WTC11 (cell line): ENCODE measurements around the gene MARVELD3. TPM values are rescaled to one million over a fixed set of nuclear protein-coding genes. Genes with fewer than 3 reads are reported as not detected.

Experiments used
- ATAC-seq: fragments of 200-7000 bp; cut with Tn5 transposase; 2 replicates; pipeline ENCODE4 v1.10.0; 2021; ENCODE audit warnings: mild to moderate bottlenecking, moderate library complexity
- CTCF ChIA-PET: fragments of 300-600 bp; sonication (Branson Sonifier 250); formaldehyde crosslinking; loops from one replicate; lab custom pipeline; 2021; ENCODE audit warnings: antibody characterized with exemption; lab: Charles Lee
- POLR2A ChIA-PET: fragments of 350-600 bp; sonication (Branson Sonifier 250); formaldehyde crosslinking; loops from one replicate; lab custom pipeline; 2021; ENCODE audit warnings: antibody characterized with exemption; lab: Charles Lee
- DNase-seq: peaks from one replicate; pipeline ENCODE4 v3.0.0; 2021; ENCODE audit warnings: low spot score
- H3K27ac Mint-ChIP-seq: 2 replicates; pipeline ENCODE4 v1.8.0; 2021; ENCODE audit warnings: mixed read lengths
- H3K27me3 Mint-ChIP-seq: 2 replicates; pipeline ENCODE4 v1.8.0; 2021; ENCODE audit warnings: low read depth, mild to moderate bottlenecking, moderate library complexity, mixed read lengths
- H3K36me3 Mint-ChIP-seq: 2 replicates; pipeline ENCODE4 v1.8.0; 2021; ENCODE audit warnings: mixed read lengths
- H3K4me1 Mint-ChIP-seq: 2 replicates; pipeline ENCODE4 v1.8.0; 2022; ENCODE audit warnings: mixed read lengths
- H3K4me3 Mint-ChIP-seq: 2 replicates; pipeline ENCODE4 v1.8.0; 2021; ENCODE audit warnings: mild to moderate bottlenecking, moderate library complexity, mixed read lengths
- H3K9me3 Mint-ChIP-seq: 2 replicates; pipeline ENCODE4 v1.8.0; 2021; ENCODE audit warnings: mixed read lengths
- AR ChIP-seq: fragments of 250-450 bp; sonication (Bioruptor Pico); IDR thresholded peaks from 2 replicates; pipeline ENCODE4 v1.9.0; 2021; ENCODE audit warnings: mild to moderate bottlenecking
- ERG ChIP-seq: fragments of 250-450 bp; sonication (Bioruptor Pico); IDR thresholded peaks from 2 replicates; pipeline ENCODE4 v1.8.0; 2021; ENCODE audit warnings: mild to moderate bottlenecking
- IRF2 ChIP-seq: sonication (generic); formaldehyde crosslinking; IDR thresholded peaks from 2 replicates; pipeline ENCODE4 v1.8.0; 2022; ENCODE audit warnings: low read depth, missing genetic modification reagents, borderline replicate concordance
- JUN ChIP-seq: sonication (generic); formaldehyde crosslinking; IDR thresholded peaks from 2 replicates; pipeline ENCODE4 v1.8.0; 2023; ENCODE audit warnings: mild to moderate bottlenecking, missing genetic modification reagents
- NFYB ChIP-seq: sonication (generic); formaldehyde crosslinking; conservative IDR thresholded peaks from 2 replicates; pipeline ENCODE4 v1.8.0; 2022; ENCODE audit warnings: low read depth, missing genetic modification reagents
- SP1 ChIP-seq: sonication (generic); formaldehyde crosslinking; conservative IDR thresholded peaks from 2 replicates; pipeline ENCODE4 v1.8.1; 2022; ENCODE audit warnings: missing genetic modification reagents
- TEAD1 ChIP-seq: sonication (generic); formaldehyde crosslinking; IDR thresholded peaks from 2 replicates; pipeline ENCODE4 v1.8.0; 2022; ENCODE audit warnings: mild to moderate bottlenecking, missing genetic modification reagents
- ZNF121 ChIP-seq: sonication (generic); formaldehyde crosslinking; IDR thresholded peaks from 2 replicates; pipeline ENCODE4 v1.8.0; 2023; ENCODE audit warnings: missing genetic modification reagents
- ZNF671 ChIP-seq: fragments of 250-450 bp; sonication (Bioruptor Pico); IDR thresholded peaks from 2 replicates; pipeline ENCODE4 v1.8.0; 2021; ENCODE audit warnings: mild to moderate bottlenecking
- total RNA-seq: library from RNA; stranded (reverse); gene quantifications from 3 replicates; pipeline ENCODE4 v1.2.3, GENCODE V29; 2021
- TF ChIP-seq, protein P1 (sequence below): sonication (generic); formaldehyde crosslinking; IDR thresholded peaks from 2 replicates; pipeline ENCODE4 v1.8.1; 2023; ENCODE audit warnings: mild to moderate bottlenecking, moderate library complexity, missing genetic modification reagents
- TF ChIP-seq, protein P2 (sequence below): sonication (generic); formaldehyde crosslinking; IDR thresholded peaks from 2 replicates; pipeline ENCODE4 v1.8.1; 2023; ENCODE audit warnings: mild to moderate bottlenecking, missing genetic modification reagents
- TF ChIP-seq, protein P3 (sequence below): sonication (generic); formaldehyde crosslinking; conservative IDR thresholded peaks from 2 replicates; pipeline ENCODE4 v1.8.1; 2022; ENCODE audit warnings: mild to moderate bottlenecking, missing genetic modification reagents
- TF ChIP-seq, protein P4 (sequence below): fragments of 250-450 bp; sonication (Bioruptor Pico); conservative IDR thresholded peaks from 2 replicates; pipeline ENCODE4 v1.9.0; 2021; ENCODE audit warnings: mild to moderate bottlenecking

Gene MARVELD3
- total RNA-seq, 1 experiment from 2014 or later, result 30.0 TPM

DNA sequence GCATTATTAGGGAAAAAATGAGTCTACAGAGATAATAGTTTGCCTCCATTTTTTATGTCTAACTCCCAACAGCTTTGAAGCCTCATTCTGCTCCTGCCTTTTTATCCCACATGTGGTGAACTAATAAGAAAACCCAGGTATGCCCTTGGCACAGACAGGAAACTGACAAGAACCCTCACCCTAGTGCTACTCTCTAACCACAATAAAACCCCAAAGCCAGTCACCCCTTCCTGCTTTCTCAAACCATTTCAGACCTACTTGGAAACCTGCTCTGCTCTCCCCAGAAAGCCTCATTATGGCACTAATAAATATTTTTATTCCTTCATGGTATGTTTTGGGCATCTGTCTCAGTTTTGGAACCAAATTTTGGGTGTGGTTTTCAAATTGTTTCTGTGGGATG is 3.9 kb upstream of the MARVELD3 start:
- H3K27ac Mint-ChIP-seq, result no peak overlapping the region
- no peak for ATAC-seq
- CTCF ChIA-PET, result no interaction called here
- DNase-seq, result no peak
- TF ChIP-seq, protein P1, sequence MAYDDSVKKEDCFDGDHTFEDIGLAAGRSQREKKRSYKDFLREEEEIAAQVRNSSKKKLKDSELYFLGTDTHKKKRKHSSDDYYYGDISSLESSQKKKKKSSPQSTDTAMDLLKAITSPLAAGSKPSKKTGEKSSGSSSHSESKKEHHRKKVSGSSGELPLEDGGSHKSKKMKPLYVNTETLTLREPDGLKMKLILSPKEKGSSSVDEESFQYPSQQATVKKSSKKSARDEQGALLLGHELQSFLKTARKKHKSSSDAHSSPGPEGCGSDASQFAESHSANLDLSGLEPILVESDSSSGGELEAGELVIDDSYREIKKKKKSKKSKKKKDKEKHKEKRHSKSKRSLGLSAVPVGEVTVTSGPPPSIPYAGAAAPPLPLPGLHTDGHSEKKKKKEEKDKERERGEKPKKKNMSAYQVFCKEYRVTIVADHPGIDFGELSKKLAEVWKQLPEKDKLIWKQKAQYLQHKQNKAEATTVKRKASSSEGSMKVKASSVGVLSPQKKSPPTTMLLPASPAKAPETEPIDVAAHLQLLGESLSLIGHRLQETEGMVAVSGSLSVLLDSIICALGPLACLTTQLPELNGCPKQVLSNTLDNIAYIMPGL (CRISPR knock-in tag), result no peak
- TF ChIP-seq TEAD1 (CRISPR knock-in tag), result no peak
- no peak for TF ChIP-seq IRF2 (CRISPR knock-in tag)
- TF ChIP-seq, protein P2, sequence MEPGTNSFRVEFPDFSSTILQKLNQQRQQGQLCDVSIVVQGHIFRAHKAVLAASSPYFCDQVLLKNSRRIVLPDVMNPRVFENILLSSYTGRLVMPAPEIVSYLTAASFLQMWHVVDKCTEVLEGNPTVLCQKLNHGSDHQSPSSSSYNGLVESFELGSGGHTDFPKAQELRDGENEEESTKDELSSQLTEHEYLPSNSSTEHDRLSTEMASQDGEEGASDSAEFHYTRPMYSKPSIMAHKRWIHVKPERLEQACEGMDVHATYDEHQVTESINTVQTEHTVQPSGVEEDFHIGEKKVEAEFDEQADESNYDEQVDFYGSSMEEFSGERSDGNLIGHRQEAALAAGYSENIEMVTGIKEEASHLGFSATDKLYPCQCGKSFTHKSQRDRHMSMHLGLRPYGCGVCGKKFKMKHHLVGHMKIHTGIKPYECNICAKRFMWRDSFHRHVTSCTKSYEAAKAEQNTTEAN (CRISPR knock-in tag), result no peak
- TF ChIP-seq, protein P3, sequence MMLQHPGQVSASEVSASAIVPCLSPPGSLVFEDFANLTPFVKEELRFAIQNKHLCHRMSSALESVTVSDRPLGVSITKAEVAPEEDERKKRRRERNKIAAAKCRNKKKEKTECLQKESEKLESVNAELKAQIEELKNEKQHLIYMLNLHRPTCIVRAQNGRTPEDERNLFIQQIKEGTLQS (CRISPR knock-in tag), result no peak
- no peak for TF ChIP-seq NFYB (CRISPR knock-in tag)
- no peak for TF ChIP-seq ERG (CRISPR knock-in tag)
- H3K27me3 Mint-ChIP-seq, result peaks cover 3% of the 10 kb centered on the region
- H3K9me3 Mint-ChIP-seq, result peaks cover 20% of the 10 kb centered on the region
- POLR2A ChIA-PET, result no interaction called here
- H3K4me1 Mint-ChIP-seq, result peaks cover 6% of the 10 kb centered on the region
- H3K36me3 Mint-ChIP-seq, result no peaks in the 10 kb centered on the region
- no peak overlapping the region for H3K4me3 Mint-ChIP-seq

- DNase-seq (no peak), ATAC-seq (no peak)
- H3K27ac Mint-ChIP-seq, result no peak overlapping the region
- H3K27me3 Mint-ChIP-seq, result peaks cover 3% of the 10 kb centered on the region
- peaks cover 8% of the 10 kb centered on the region for H3K36me3 Mint-ChIP-seq
- peaks cover 20% of the 10 kb centered on the region for H3K9me3 Mint-ChIP-seq
- POLR2A ChIA-PET, result no interaction called here
- peaks cover 15% of the 10 kb centered on the region for H3K4me1 Mint-ChIP-seq
- no peak overlapping the region for H3K4me3 Mint-ChIP-seq
- TF ChIP-seq JUN (CRISPR knock-in tag), result no peak
- no peak for TF ChIP-seq ZNF671 (CRISPR knock-in tag)
- TF ChIP-seq SP1 (CRISPR knock-in tag), result no peak
- TF ChIP-seq ZNF121 (CRISPR knock-in tag), result no peak
- TF ChIP-seq, protein P4, sequence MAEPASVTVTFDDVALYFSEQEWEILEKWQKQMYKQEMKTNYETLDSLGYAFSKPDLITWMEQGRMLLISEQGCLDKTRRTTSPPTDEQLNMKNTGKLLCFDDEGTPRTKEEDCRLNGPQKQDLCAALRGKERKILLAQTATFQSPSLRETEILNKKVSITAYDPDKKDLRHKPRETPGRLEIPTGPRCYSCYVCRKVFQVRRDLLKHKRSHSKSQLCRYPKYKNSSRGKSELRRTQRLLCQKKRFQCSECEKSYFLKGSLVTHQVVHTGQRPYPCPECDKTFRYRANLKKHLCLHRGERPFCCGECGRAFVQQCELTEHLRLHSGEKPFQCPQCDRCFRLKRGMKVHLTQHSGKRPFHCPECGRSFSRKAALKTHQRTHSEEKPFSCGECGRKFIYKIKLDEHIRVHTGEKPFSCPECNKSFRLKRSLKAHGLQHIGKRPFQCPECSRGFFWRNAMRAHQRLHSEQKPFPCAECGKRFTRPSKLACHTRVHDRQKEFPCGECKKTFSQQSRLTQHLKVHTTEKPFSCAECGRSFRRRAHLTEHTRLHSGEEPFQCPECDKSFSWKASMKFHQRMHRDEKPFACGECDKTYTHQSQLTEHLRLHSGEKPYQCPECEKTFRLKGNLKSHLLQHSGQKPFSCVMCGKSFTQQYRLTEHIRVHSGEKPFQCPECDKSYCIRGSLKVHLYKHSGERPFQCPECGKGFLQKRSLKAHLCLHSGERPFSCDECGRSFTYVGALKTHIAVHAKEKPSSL (CRISPR knock-in tag), result no peak
- TF ChIP-seq AR (CRISPR knock-in tag), result no peak
- CTCF ChIA-PET, result no interaction called here
Observed at GRCh38 chr16:71623597-71623996, 2.4 kb upstream of the MARVELD3 start.
